GM11168 (cell line): ENCODE data around the gene TGFBR2.

ENCODE experiments used
- in situ Hi-C: fragments of 300-500 bp; cut with MboI; formaldehyde crosslinking; loops from one replicate; pipeline ENCODE4 v1.12.0; 2022; ENCODE audit warnings: low sequenced_read_pairs; ENCODE audit not compliant: unreplicated experiment

Gene TGFBR2

DNA sequence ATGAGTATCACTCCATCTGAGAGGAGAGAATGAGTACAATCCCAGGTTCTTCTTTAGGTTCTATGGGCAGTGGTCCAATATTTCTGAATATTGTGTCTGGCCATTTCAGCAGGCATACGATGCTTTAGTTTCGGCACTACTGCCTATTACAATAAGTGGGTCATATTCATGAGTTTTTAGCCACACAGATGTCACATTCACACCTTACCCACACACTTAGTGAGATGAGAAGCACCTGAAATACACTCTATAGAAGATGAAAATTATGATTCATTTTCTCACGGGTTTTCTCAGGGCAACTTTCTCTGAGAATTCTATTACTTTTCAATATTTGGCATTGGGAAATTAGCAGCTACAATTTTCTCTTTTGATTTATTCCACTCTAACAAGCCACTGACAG, 132.2 kb downstream of the TGFBR2 start:
- in situ Hi-C loops = no loop called here

DNA sequence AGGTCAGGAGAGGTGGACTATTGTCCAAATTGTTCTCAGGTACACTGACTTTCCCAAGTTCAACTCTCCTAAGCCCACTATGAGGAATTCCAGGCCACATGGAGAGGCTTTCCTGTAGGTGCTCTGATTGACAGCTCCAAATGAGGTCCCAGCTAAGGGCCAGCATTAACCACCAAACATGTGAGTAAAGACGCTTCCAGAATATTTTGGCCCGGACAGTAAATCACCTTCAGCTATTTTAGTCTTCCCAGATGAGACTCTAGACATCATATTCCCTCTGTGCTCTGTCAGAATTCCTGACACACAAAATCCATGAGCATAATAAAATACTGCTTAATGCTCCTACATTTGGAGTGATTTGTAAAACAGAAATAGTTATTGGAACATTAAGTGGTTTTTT, 135.5 kb downstream of the TGFBR2 start:
- in situ Hi-C loops = no loop called here

DNA sequence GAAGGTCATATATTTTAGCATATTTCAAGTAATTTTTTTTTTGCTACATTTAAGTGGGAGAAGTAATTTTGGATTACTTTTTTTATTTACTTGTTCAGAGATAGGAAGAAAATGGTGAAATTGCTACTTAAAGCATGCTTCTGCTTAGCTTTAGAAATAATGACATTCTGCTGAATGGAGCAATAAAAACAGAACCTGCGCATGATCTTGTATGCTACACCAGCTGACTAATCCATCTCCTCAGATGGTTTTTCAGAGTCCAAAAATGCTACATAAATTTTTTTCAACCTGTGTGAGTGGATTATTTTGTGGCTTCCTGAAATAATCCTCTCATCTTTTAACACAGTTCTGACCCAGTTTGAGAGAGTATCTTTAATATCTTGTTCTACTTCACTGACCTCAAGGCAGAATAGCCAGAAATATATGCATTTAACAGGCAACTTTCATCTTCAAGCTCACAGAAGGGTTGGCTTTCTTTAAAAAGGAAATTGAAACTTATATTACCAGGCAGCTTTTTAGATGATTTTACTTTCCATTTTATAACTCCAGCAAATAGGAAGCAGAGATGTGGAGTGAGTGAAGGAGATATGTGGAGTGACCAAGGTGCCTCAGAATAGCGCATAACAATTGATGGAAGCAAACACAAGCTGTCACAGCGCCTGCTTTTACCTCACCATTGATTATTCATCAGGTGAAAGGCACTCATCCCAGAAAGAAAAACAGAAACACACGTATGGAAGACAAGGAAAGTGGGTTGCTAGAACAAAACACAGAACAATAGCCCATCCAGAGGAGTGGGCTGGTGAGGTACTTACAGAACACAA, 136.6 kb downstream of the TGFBR2 start:
- in situ Hi-C loops = no loop called here
